HepG2 (cell line): ENCODE results near the gene ALDH3A2. TPM values are rescaled to one million over a fixed set of nuclear protein-coding genes. Genes with fewer than 3 reads are reported as not detected.

Experiments used
- ATAC-seq: fragments of 200-7000 bp; cut with Tn5 transposase; 3 replicates; pipeline ENCODE4 v1.9.1; 2020; ENCODE audit warnings: mild to moderate bottlenecking, moderate library complexity
- BruUV-seq: library from RNA; stranded (reverse); fragments of 400-500 nt; replicated peaks from 2 replicates; lab custom pipeline; 2021; lab: Mats Ljungman, UMichigan
- CTCF ChIA-PET: fragments of 300-600 bp; formaldehyde crosslinking; extraction: SDS; loops from one replicate; lab custom pipeline; 2021; ENCODE audit warnings: low total read pairs, inconsistent platforms, low intra/inter-chr PET ratio; lab: Yijun Ruan, JAX
- POLR2A ChIA-PET: fragments of 350-600 bp; sonication (Branson Sonifier 250); formaldehyde crosslinking; loops from one replicate; lab custom pipeline; 2020; ENCODE audit warnings: antibody characterized with exemption, inconsistent platforms; lab: Yijun Ruan, JAX
- DNase-seq: peaks from one replicate; pipeline ENCODE4 v3.0.0-alpha.2; 2015; ENCODE audit warnings: low spot score
- FAIRE-seq: peaks from 3 replicates; lab custom pipeline; 2011; peaks lifted over from hg19 to GRCh38; lab: Jason Lieb, UNC
- H2AFZ ChIP-seq: one replicate; pipeline ENCODE4 v1.6.1; 2011; ENCODE audit warnings: low read length, inconsistent platforms
- H3K27ac ChIP-seq: fragments of 300-600 bp; 3 replicates; pipeline ENCODE4 v1.8.0; 2011; ENCODE audit warnings: mixed run types, mild to moderate bottlenecking, mixed read lengths, low read length, inconsistent platforms; ENCODE audit not compliant: insufficient read depth; ENCODE audit errors: extremely low read length
- H3K27me3 ChIP-seq, 2 experiments: fragments of 200-600 bp in 1 of 2; 2 replicates in 1 of 2; 3 replicates in 1 of 2; pipeline versions ENCODE4 v1.6.0 to v1.8.0; 2011; ENCODE audit warnings: low read length in 2 of 2, mild to moderate bottlenecking in 2 of 2, moderate library complexity in 2 of 2, inconsistent platforms in 1 of 2; ENCODE audit not compliant: insufficient read depth in 2 of 2, control insufficient read depth in 1 of 2
- H3K36me3 ChIP-seq, 2 experiments: fragments of 200-600 bp in 1 of 2; replicated peaks in 1 of 2; 2 replicates in 1 of 2; 3 replicates in 1 of 2; pipeline versions ENCODE4 v1.5.1 to v1.8.0; 2011; ENCODE audit warnings: low read length in 2 of 2, inconsistent platforms in 1 of 2; ENCODE audit not compliant: insufficient read depth in 2 of 2, control insufficient read depth in 1 of 2
- H3K4me1 ChIP-seq: 2 replicates; pipeline ENCODE4 v1.5.1; 2012; ENCODE audit warnings: low read length, inconsistent platforms; ENCODE audit not compliant: insufficient read depth
- H3K4me2 ChIP-seq: 2 replicates; pipeline ENCODE4 v1.6.0; 2011; ENCODE audit warnings: low read depth, low read length, inconsistent platforms
- H3K4me3 ChIP-seq, 3 experiments: fragments of 200-600 bp in 1 of 3; sonication (generic), shearing (Covaris generic) in 1 of 3; replicated peaks in 1 of 3; 2 replicates each; pipeline ENCODE4 v1.5.1; 2011 to 2016; ENCODE audit warnings: low read length in 3 of 3, inconsistent platforms in 2 of 3, low read depth in 2 of 3, mild to moderate bottlenecking in 2 of 3, control low read depth in 1 of 3, mixed read lengths in 1 of 3; ENCODE audit not compliant: insufficient read depth in 1 of 3
- H3K79me2 ChIP-seq: one replicate; pipeline ENCODE4 v1.6.1; 2011; ENCODE audit warnings: low read length, inconsistent platforms; ENCODE audit not compliant: insufficient read depth
- H3K9ac ChIP-seq: 2 replicates; pipeline ENCODE4 v1.6.0; 2011; ENCODE audit warnings: mild to moderate bottlenecking, low read depth, low read length, inconsistent platforms; ENCODE audit not compliant: insufficient read depth
- H3K9me3 ChIP-seq: 2 replicates; pipeline ENCODE4 v1.5.1; 2012; ENCODE audit warnings: mild to moderate bottlenecking, low read length
- H4K20me1 ChIP-seq: 2 replicates; pipeline ENCODE4 v1.6.0; 2011; ENCODE audit warnings: inconsistent platforms, mild to moderate bottlenecking, low read length, moderate library complexity; ENCODE audit not compliant: insufficient read depth
- CBX1 ChIP-seq: IDR thresholded peaks from one replicate; pipeline ENCODE4 v1.6.1; 2016; ENCODE audit warnings: antibody characterized with exemption, low read depth
- IRF2 ChIP-seq: IDR thresholded peaks from 2 replicates; pipeline ENCODE4 v1.6.1; 2018; ENCODE audit warnings: missing genetic modification reagents, missing compliant biosample characterization
- POLR2G ChIP-seq: fragments of 200-400 bp; formaldehyde crosslinking; IDR thresholded peaks from 2 replicates; pipeline ENCODE4 v1.6.1; 2018; ENCODE audit warnings: mild to moderate bottlenecking, low read depth, low read length, moderate library complexity
- PPARG ChIP-seq: conservative IDR thresholded peaks from 2 replicates; pipeline ENCODE4 v1.6.1; 2016; ENCODE audit warnings: missing biosample characterization, missing genetic modification reagents
- ZBTB2 ChIP-seq: sonication (generic); formaldehyde crosslinking; IDR thresholded peaks from 2 replicates; pipeline ENCODE4 v1.8.0; 2022; ENCODE audit warnings: low read depth, missing genetic modification reagents
- ZBTB20 ChIP-seq: sonication (generic); formaldehyde crosslinking; IDR thresholded peaks from 2 replicates; pipeline ENCODE4 v1.8.1; 2023; ENCODE audit warnings: missing genetic modification reagents, low read depth, mild to moderate bottlenecking, borderline replicate concordance
- ZFX ChIP-seq: sonication (generic); formaldehyde crosslinking; IDR thresholded peaks from 2 replicates; pipeline ENCODE4 v1.4.0; 2020; ENCODE audit warnings: mild to moderate bottlenecking, low read depth, missing genetic modification reagents, moderate library complexity
- WGBS: methylation state at CpG from one replicate; pipeline ENCODE4 v1.1.6; 2017; ENCODE audit warnings: low lambda C conversion rate; 5-methylcytosine and 5-hydroxymethylcytosine counted together
- in situ Hi-C: cut with HindIII; loops from 2 replicates; pipeline ENCODE4 v1.10.0; 2017; ENCODE audit warnings: low pct_unique_long_range_greater_than_20kb; ENCODE audit not compliant: extremely low pct_ligation_motif_present
- intact Hi-C: fragments of 100-400 bp; cut with micrococcal nuclease; formaldehyde crosslinking; loops from one replicate; pipeline ENCODE4 v1.10.0; 2022; ENCODE audit not compliant: unreplicated experiment
- polyA plus RNA-seq, 8 experiments: library from polyadenylated mRNA; depleted of rRNA in 3 of 8; stranded (reverse) in 7 of 8; unstranded in 1 of 8; fragments of >200 nt; fragmentation: Illumina TruSeq in 4 of 8; extraction: Trizol in 4 of 8; gene quantifications; 2 replicates each; pipeline versions ENCODE4 v1.2.1 to v1.2.3, GENCODE V29; 2011 to 2016; ENCODE audit warnings: low read depth in 4 of 8, missing spikeins in 1 of 8, mixed read lengths in 1 of 8; ENCODE audit not compliant: insufficient read depth in 1 of 8
- total RNA-seq, 5 experiments: library from RNA; depleted of rRNA; stranded (reverse); fragments of >200 nt; fragmentation: Illumina TruSeq; extraction: Trizol; gene quantifications; 2 replicates each; pipeline ENCODE4 v1.2.3, GENCODE V29; 2016; ENCODE audit warnings: low read depth in 1 of 5
- TF ChIP-seq, protein P1 (sequence below): IDR thresholded peaks from 2 replicates; pipeline ENCODE4 v1.6.1; 2016; ENCODE audit warnings: mild to moderate bottlenecking, missing biosample characterization, missing genetic modification reagents
- TF ChIP-seq, protein P2 (sequence below): sonication (generic); formaldehyde crosslinking; IDR thresholded peaks from 2 replicates; pipeline ENCODE4 v1.4.0; 2020; ENCODE audit warnings: low read depth, mild to moderate bottlenecking, missing genetic modification reagents
- TF ChIP-seq, protein P3 (sequence below): sonication (generic); formaldehyde crosslinking; IDR thresholded peaks from 2 replicates; pipeline ENCODE4 v1.8.0; 2022; ENCODE audit warnings: missing genetic modification reagents, mild to moderate bottlenecking, inconsistent platforms, borderline replicate concordance
- TF ChIP-seq, protein P4 (sequence below): sonication (generic); formaldehyde crosslinking; IDR thresholded peaks from 2 replicates; pipeline ENCODE4 v1.8.0; 2023; ENCODE audit warnings: mild to moderate bottlenecking, missing genetic modification reagents

The ALDH3A2 gene
- total and polyA plus RNA-seq, 2 of the 13 experiments (the other 11 are each of a cell fraction or from before 2014, with no cell fraction given) = 80.8 to 180 TPM

- Histone ChIP-seq H3K36me3 (no peaks in the 10 kb centered on the region), H3K27ac (no peak overlapping the region), H3K4me1 (peaks cover 62% of the 10 kb centered on the region), H2AFZ (no peak overlapping the region), H3K27me3 (no peaks in the 10 kb centered on the region; a peak in 1 of 5 replicates), H3K9me3 (no peaks in the 10 kb centered on the region), H3K9ac (no peak overlapping the region), H3K4me3 (no peak overlapping the region), H4K20me1 (no peaks in the 10 kb centered on the region), H3K4me2 (no peak overlapping the region), H3K79me2 (peaks cover 7% of the 10 kb centered on the region)
- CTCF ChIA-PET = no interaction called here
- FAIRE-seq = no peak
- in situ Hi-C loops (no loop called here), intact Hi-C loops (loop anchor here (5.0 to 10.0 kb wide), 4 partner anchors 50 to 120 kb away; no protein-coding TSS in a partner anchor)
- POLR2A ChIA-PET = interaction anchor here (0.8 to 1.3 kb wide), 2 partner anchors 26 to 110 kb away, joined by 3 read pairs; no protein-coding TSS in a partner anchor
- 87% methylated on average over 5 of the region's 5 CpGs for WGBS
- no peak for DNase-seq
- no peak for ATAC-seq
- no TSS peak for BruUV-seq
- TF ChIP-seq CBX1 = no peak
- TF ChIP-seq, protein P1, sequence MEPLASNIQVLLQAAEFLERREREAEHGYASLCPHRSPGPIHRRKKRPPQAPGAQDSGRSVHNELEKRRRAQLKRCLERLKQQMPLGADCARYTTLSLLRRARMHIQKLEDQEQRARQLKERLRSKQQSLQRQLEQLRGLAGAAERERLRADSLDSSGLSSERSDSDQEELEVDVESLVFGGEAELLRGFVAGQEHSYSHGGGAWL (CRISPR knock-in tag) = no peak
- TF ChIP-seq, protein P2, sequence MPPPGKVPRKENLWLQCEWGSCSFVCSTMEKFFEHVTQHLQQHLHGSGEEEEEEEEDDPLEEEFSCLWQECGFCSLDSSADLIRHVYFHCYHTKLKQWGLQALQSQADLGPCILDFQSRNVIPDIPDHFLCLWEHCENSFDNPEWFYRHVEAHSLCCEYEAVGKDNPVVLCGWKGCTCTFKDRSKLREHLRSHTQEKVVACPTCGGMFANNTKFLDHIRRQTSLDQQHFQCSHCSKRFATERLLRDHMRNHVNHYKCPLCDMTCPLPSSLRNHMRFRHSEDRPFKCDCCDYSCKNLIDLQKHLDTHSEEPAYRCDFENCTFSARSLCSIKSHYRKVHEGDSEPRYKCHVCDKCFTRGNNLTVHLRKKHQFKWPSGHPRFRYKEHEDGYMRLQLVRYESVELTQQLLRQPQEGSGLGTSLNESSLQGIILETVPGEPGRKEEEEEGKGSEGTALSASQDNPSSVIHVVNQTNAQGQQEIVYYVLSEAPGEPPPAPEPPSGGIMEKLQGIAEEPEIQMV (CRISPR knock-in tag) = no peak
- TF ChIP-seq, protein P3, sequence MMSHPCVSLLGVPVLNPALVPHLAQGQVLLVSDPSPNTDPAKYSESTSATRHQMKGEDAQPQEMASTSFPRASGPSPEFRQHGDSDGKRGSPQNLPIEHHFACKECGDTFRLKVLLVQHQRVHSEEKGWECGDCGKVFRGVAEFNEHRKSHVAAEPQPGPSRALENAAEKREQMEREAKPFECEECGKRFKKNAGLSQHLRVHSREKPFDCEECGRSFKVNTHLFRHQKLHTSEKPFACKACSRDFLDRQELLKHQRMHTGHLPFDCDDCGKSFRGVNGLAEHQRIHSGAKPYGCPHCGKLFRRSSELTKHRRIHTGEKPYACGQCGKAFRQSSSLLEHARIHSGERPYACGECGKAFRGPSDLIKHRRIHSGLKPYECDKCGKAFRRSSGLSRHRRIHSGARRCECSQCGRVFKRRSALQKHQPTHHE (CRISPR knock-in tag) = no peak
- TF ChIP-seq PPARG (CRISPR knock-in tag) = peak; percentile 45; the same call in 1 of the 2 replicates
- no peak for TF ChIP-seq IRF2
- no peak for TF ChIP-seq ZBTB20
- TF ChIP-seq, protein P4, sequence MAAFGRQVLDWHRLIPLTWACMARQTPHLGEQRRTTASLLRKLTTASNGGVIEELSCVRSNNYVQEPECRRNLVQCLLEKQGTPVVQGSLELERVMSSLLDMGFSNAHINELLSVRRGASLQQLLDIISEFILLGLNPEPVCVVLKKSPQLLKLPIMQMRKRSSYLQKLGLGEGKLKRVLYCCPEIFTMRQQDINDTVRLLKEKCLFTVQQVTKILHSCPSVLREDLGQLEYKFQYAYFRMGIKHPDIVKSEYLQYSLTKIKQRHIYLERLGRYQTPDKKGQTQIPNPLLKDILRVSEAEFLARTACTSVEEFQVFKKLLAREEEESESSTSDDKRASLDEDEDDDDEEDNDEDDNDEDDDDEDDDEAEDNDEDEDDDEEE = no peak
- TF ChIP-seq ZBTB2 (CRISPR knock-in tag) = no peak
- TF ChIP-seq ZFX (CRISPR knock-in tag) = no peak
- no peak for TF ChIP-seq POLR2G
Measured at GRCh38 chr17:19644493-19645210, 3.9 kb upstream of the ALDH3A2 start.
